Astrocyte (in vitro differentiated cells and primary cell): ENCODE data around the gene ST6GALNAC2.
"Not testable (repeated sequence)": the region's sequence is repeated elsewhere in the genome, so short reads cannot be mapped to it uniquely, and the experiment has no call there.

Experiments
- CTCF ChIP-seq: IDR thresholded peaks from 2 replicates; pipeline ENCODE4 v1.5.1; 2011; ENCODE audit warnings: low read depth, mild to moderate bottlenecking, inconsistent platforms, low read length, moderate library complexity; ENCODE audit not compliant: insufficient read depth
- EZH2 ChIP-seq: IDR thresholded peaks from 2 replicates; pipeline ENCODE4 v1.6.1; 2012; ENCODE audit warnings: mild to moderate bottlenecking, low read length, inconsistent platforms; ENCODE audit not compliant: insufficient read depth

- TF ChIP-seq CTCF, EZH2: not testable (repeated sequence)
Measured at GRCh38 chr17:76614064-76614759, 28.6 kb upstream of the ST6GALNAC2 start.
